Thyroid gland (tissue), 4 donors: ENCODE measurements around the gene GALNT2.

Source experiments
- POLR2A ChIP-seq, 2 donors: fragments of 450-650 bp; IDR thresholded peaks; one replicate each; pipeline ENCODE4 v1.6.1; 2017; ENCODE audit warnings: antibody characterized with exemption in 2 of 2, mild to moderate bottlenecking in 2 of 2, moderate library complexity in 1 of 2
- TF ChIP-seq, protein P1 (sequence below), 6 experiments: fragments of 200-600 bp in 3 of 6; fragments of 450-650 bp in 3 of 6; sonication (generic) in 3 of 6; IDR thresholded peaks; one replicate each; pipeline ENCODE4 v1.5.1; 2016 to 2019; ENCODE audit warnings: antibody characterized with exemption in 6 of 6, mild to moderate bottlenecking in 2 of 6, inconsistent platforms in 1 of 6, moderate library complexity in 1 of 6

DNA sequence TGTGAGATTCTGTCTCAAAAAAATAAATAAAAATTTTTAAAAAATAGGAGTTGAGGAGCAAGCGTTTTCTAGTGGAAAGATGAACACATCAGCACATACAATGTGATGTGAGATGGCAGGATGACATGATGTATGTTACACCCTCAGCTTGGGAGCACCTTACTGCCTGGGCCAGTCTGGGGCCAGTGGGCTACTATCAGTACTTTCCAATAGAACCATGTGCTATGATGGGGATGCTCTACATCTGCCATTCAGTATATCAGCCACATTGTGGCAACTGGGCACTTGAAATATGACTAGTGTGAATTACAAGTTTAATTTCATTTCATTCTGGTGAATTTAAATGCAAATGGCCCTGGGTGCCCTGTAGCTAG, 203.1 kb downstream of the GALNT2 start:
- TF ChIP-seq, protein P1, sequence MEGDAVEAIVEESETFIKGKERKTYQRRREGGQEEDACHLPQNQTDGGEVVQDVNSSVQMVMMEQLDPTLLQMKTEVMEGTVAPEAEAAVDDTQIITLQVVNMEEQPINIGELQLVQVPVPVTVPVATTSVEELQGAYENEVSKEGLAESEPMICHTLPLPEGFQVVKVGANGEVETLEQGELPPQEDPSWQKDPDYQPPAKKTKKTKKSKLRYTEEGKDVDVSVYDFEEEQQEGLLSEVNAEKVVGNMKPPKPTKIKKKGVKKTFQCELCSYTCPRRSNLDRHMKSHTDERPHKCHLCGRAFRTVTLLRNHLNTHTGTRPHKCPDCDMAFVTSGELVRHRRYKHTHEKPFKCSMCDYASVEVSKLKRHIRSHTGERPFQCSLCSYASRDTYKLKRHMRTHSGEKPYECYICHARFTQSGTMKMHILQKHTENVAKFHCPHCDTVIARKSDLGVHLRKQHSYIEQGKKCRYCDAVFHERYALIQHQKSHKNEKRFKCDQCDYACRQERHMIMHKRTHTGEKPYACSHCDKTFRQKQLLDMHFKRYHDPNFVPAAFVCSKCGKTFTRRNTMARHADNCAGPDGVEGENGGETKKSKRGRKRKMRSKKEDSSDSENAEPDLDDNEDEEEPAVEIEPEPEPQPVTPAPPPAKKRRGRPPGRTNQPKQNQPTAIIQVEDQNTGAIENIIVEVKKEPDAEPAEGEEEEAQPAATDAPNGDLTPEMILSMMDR (IDR thresholded peaks at IDR 0.05): no peak
- no peak for TF ChIP-seq POLR2A (IDR thresholded peaks at IDR 0.05)
